ENCODE measurements around the gene ECSCR.
A peak's percentile ranks its signal among the peaks of the same experiment; 100 is the strongest.
"Not testable (repeated sequence)": the region's sequence is repeated elsewhere in the genome, so short reads cannot be mapped to it uniquely, and the experiment has no call there.

ECSCR gene

DNA sequence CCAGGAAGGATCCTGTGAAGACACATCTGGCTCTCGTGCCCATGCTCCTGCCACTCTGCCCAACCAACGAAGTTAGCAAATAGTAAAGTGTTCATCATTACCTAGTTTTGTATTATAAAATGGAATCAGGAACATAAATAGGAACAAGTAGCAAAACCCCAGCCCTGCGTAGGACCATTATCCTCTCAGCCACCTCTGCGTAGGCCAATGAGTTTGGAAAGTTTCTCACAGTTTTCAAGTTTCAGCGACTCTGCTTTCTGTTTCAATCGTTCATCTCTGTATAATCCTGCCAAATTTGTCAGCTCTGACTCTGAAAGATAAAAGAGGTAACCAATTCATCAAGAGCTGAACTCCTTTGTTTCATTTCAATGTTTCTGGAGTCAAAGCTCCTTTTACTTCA, 48.6 kb downstream of the ECSCR start:
- no peak for DNase-seq (ENCODE audit: low read depth in 2 of 2)

DNA sequence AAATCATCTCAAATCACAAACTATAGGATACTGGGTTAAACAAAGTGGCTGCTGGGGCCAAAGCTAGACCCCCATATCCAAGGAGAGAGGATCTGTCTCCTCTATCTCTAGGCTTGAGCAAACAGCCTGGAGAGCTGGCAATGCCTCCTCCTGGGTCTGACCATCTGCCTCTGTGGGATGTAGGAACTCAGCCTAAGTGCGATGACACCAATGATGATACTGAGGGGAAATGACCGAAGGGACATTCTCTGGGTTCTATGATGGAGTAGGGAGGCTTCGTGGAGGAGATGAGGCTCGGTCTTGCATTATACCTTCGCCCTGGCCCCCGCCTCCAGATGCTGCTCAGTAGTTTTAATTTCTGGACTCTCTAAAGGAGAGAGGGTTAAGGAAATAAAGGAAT, 49.4 kb downstream of the ECSCR start:
- no peak for DNase-seq (ENCODE audit: low read depth in 2 of 2)

DNA sequence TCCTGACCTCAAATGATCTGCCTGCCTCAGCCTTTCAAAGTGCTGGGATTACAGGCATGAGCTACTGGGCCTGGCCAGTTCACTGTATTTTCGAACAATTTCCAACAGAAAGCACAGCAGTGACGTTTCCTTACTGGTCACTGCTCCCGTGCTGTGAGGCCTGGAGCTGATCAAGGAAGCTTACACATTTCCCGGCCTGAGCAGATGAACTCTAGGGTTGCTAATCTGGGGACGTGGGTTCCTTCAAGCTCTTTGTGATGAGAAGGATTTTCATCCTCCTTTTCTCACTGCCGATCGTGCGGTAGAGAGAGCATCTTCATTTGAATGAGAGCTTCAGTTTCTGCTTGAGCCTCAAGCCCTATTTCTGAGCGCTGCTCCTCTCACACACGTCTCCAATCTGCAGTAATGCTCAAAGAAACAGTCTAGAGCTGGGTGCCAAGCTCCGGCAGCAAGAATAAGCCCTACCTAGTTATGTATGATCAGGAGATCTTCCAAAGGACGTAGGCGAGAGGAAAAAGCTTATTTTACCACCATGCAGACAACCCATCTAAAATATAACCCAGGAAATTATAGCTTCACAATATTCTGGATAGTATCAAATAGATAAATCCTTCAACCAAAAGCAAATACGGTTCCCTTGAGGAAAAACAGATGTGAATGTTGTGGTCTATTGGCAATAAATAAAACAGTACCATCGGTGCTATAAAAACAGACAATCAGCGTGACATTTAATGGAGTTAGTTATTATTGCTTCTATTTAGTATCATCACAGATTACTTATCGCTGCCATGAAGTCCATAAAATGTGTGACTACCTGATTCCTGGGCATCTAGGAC, 51.3 kb downstream of the ECSCR start:
- no peak for DNase-seq (ENCODE audit: low read depth in 2 of 2)

DNA sequence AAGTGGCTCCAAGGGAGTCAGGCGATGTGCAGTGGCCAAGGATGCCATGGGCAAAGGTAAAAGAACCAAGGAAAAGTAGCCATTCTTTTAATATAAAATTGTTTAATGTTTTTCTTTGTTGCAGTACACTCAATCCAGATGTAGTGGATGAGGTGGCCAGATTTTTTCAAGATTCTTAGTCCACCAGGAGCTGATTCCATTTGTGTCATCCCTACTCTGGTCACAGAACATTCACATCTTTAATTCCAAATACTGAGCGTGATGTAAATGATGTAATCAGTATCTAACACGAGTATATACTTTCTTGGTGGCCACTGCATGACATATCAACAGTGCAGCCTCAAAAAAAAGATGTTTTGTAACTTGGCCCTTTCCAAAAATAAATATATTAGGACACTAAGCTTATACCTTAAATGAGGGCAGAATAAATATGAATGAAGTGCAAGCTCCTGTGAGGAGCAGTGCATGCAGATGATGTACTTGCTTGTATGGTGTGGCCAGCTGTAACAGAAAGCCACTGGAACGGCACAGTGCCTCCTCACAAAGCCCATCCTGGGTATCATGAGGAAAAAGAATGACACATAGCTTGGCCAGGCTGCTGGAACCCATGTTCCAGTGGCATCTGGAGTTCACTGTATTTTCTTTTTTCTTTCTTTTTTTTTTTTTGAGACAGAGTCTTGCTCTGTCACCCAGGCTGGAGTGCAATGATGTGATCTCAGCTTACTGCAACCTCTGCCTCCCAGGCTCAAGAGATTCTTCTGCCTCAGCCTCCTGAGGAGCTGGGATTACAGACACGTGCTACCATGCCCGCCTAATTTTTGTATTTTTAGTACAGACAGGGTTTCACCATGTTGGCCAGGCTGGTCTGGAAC, 52.2 kb downstream of the ECSCR start:
- DNase-seq (ENCODE audit: low read depth in 2 of 2): no peak

DNA sequence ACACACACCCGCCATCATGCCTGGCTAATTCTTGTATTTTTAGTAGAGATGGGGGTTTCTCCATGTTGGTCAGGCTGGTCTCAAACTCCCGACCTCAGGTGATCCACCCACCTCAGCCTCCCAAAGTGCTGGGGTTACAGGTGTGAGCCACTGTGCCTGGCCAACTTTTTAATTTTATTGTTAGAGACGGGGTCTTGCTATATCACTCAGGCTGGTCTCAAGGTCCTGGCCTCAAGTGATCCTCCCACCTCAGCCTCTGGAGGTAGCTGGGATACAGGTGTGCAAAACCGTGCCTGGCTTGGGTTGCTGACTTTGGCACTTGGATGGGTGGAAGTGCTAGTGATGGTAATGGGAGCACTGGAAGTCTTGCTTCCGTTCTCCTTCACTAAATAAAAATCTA, 53.4 kb downstream of the ECSCR start:
- not testable (repeated sequence) for DNase-seq (ENCODE audit: low read depth in 2 of 2)

DNA sequence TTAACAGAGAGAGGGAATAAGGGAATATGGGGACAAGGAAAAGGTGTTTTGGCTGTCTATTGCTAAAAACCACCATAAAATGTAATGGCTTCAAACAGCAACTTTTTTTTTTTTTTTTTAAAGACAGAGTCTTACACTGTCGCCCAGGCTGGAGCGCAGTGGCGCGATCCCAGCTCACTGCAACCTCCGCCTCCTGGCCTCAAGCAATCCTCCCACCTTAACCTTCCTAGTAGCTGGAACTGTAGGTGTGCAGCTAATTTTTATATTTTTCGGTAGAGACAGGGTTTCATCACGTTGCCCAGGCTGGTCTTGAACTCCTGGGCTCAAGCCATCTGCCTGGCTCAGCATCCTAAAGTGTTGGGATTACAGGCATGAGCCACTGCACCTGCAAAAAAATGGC, 54.4 kb downstream of the ECSCR start:
- DNase-seq (ENCODE audit: low read depth in 2 of 2): no peak

DNA sequence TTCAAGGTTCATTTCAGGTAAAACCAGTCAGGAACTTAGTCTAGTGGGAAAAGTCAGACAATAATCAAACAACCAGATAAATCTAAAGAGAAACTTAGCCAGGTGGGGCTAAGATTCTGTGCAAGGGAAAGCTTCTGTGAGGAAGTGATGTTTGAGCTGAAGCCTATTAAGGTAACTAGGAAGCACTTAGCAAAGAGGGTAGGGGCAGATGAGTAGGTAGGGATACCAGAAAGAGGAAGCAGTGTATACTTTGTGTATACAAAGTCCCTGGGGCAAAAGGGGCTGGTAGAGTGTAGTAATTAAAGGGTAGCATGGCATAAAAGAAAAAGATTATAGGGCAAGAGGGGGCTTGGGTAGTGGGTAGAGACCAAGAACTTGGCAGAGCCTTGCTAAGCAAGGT, 55.0 kb downstream of the ECSCR start:
- DNase-seq (ENCODE audit: low read depth in 2 of 2): no peak

DNA sequence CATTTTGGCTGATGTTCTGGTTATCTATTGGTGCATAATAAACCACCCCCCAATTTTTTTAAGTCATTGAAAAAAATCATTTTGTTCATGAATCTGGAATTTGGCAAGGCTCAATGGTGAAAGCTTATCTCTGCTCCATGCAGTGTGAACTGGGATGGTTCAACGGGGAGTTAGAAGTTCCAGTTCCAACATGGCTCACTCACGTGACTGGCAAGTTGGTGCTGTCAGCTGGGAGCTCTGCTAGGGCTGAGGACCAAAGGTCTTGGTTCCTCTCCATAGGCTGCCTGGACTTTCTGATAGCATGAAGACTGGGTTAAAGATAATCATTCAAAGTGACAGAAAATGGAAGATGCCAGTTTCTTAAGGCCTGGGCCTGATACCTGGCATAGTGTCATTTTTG, 55.6 kb downstream of the ECSCR start:
- no peak for DNase-seq (ENCODE audit: low read depth in 2 of 2)

DNA sequence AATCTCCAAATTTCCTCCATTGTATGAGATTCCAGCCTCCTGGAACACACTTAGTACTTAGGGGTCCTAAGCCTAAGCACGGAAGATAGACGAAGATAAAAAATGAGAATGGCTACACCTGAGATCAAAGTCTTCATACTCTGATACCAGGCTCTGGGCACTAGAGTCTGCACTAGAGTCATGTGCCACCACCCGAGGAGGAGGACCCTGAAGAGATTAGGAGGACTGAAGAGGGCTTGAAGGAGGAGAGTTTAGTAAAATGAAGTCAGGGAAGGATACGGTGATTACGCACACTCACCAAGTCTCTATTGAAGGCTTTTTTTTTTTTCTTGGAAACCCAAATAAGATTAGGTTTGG, 58.1 kb downstream of the ECSCR start:
- DNase-seq (ENCODE audit: low read depth in 2 of 2): no peak

DNA sequence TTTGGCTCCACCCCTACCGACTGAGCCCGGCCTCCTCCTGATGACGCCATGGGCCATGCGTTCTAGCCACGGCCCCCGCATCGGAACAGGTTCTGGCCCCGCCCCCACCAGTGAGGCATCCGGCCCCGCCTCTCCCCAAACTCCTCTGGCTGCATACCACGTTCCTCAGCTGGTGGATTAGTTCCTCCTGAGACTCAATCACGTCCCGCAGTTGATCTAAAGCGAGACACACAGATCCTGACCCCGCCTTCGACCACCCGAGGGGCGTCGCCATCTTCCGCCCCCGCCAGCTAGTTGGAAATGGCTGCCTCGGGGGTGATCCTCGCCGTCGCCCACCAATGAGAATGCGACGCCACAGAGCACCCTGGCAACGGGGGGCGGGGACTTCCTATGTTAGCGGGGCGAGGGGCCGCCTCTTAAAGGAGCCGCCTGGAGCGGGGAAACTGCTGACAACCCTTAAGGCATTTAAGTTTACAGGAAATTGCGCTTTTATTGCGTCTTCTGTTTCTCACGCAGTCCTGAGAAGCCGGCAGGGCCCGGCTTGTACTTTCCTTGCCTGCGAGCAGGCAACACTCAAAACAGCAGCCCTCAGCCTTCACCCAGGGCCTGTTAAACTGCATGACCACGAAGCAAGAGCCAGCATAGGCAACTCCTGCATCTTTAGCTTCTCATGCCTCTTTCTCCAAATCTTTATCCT, 58.6 kb downstream of the ECSCR start, which contains the start of gene SPATA24:
Gene SPATA24 (minus strand): TSS at position 303 of the 697 bp plus-strand sequence. CDS start 29 bp downstream, at position 274.
- DNase-seq (ENCODE audit: low read depth in 2 of 2): peak; percentile 92 to 96

DNA sequence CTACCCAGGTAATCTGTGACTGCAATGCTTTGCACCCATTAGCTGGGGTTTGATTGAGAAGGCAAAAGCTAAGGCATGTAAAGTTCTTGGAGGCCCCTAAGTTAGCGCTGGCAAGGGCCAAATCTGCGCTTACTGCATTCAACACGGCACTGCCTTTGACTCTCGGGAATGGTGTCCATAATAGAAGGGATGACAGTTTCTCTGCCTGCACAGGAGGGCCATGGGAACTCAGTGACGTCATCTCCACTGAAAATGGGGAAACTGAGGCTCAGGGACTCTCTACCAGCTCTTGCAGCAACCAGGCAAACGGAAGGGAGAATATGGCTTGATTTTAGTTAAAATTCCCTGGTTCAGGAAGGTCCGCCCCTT, 59.1 kb downstream of the ECSCR start:
- DNase-seq (ENCODE audit: low read depth in 2 of 2): no peak

DNA sequence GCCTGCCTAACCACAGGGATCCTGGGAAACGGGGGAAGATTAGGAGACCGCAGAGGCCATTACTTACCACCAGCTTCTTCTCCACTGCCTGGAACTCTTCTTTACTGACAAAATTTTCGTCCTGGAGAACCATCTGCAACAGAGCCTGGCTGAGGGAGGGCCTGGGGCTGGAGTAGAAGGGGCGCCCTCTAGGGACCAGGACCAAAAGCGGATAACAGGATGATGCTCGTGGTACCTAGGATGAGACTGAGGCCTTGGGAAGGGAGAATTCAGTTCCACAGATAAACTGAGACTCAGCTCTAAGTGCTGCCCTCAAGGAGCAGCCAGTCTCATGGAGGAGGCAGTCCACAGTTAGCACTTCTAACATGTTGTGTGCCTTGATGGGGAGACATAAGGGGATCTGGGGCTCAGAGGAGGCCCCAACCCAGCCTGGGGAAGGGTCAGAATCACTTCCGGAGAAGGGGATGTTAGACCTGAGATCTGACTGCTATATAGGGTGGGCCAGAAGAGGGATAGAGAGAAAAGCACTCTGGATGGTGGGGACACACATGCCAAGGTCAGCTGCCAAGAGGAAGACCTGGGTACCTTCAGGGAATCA, 59.9 kb downstream of the ECSCR start:
- DNase-seq (ENCODE audit: low read depth in 2 of 2): no peak

DNA sequence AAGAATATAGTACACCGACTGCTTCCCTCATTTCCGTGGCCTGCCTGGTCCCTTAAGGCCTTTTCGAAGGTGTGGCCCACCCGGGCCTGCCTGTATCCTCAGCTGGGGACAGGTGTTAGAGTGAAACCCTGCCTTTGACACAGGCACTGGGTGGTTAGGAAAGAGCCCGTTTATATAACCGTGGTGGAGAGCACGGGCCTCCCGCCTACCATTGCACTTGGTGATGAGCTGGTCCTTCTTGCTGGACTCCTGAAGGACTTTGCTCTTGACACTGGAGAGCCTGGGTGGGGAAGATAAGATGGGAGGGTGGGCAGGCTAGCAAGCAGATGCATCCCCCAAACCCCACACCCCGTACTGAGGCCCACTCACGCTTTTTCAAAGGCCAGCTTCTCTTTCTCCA, 61.0 kb downstream of the ECSCR start:
- no peak for DNase-seq (ENCODE audit: low read depth in 2 of 2)

DNA sequence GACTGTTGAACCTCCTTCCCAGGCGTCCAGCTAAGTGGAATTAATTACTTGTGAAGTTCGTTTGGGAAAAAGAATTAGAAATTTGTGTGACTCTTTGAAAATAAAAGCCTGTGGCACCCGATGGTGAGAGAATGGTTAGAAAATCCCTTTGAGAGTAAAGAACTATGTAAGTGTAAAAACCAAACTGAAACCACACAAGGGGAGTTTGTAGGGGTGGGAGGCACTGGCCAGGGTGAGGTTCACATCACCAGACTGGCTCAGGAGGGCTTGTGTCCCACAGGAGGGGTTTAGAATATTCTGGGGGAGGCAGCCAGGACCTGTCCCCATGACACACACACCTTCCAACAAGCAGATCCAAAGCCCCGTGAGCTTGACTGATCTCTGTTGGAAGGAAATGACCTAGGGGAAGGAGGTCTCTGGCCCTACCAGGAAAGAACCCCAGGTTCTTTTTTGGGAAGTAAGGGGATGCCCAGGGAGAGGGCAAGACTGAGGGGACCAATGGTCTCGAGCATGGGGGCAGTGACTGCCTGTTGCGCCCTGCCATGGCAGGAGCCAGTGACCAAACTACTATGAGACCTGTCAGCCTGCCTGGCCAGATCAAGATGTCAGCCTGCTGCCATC, 62.9 kb downstream of the ECSCR start:
- no peak for DNase-seq (ENCODE audit: low read depth in 2 of 2)
